ENCODE measurements around the gene TDRD3. TPM values are rescaled to one million over a fixed set of nuclear protein-coding genes. Genes with fewer than 3 reads are reported as not detected.

TDRD3 gene
- total and polyA plus RNA-seq, 2 donors from 2014 or later = 14.9 to 42.2 TPM

DNA sequence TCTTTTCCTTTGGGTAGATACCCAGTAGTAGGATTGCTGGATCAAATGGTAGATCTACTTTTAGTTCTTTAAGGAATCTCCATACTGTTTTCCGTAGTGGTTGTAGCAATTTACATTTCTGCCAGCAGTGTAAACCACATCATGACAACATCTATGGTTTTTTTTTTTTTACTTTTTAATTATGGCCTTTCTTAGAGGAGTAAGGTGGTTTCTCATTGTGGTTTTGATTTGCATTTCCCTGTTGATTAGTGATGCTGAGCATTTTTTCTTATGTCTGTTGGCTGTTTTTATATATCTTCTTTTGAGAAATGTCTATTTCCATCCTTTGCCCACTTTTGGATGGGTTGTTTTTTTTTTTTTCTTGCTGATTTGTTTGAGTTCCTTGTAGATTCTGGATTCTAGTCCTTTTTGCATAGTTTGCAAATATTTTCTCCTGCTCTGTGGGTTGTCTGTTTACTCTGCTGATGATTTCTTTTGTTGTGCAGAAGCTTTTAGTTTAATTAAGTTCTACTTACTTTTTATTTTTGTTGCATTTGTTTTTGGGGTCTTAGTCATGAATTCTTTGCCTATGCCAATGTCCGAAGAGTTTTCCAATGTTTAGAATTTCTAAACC is 38.8 kb downstream of the TDRD3 start:
- Histone ChIP-seq H3K4me1 (ENCODE audit: control insufficient read depth in 2 of 3, insufficient read depth in 2 of 3, low read depth in 1 of 3, low read length in 3 of 3) (no peaks in the 10 kb centered on the region), H3K27ac (ENCODE audit: low read depth in 2 of 2, low read length in 2 of 2) (no peak overlapping the region), H3K36me3 (ENCODE audit: control insufficient read depth in 2 of 3, insufficient read depth in 3 of 3, low read length in 3 of 3) (no peaks in the 10 kb centered on the region), H3K4me3 (ENCODE audit: low read length in 3 of 3) (no peak overlapping the region), H3K9ac (ENCODE audit: low read length in 3 of 3) (no peak overlapping the region), H3K27me3 (ENCODE audit: control insufficient read depth, insufficient read depth, low read length) (no peaks in the 10 kb centered on the region), H3K9me3 (ENCODE audit: control insufficient read depth in 2 of 3, insufficient read depth in 1 of 3, low read length in 3 of 3) (peaks cover 0 to 6% (median 0%) of the 10 kb centered on the region in 3 donors)
- intact Hi-C loops (cut with DNase I) = no loop called here
- FAIRE-seq = no peak
- TF ChIP-seq, protein P1, sequence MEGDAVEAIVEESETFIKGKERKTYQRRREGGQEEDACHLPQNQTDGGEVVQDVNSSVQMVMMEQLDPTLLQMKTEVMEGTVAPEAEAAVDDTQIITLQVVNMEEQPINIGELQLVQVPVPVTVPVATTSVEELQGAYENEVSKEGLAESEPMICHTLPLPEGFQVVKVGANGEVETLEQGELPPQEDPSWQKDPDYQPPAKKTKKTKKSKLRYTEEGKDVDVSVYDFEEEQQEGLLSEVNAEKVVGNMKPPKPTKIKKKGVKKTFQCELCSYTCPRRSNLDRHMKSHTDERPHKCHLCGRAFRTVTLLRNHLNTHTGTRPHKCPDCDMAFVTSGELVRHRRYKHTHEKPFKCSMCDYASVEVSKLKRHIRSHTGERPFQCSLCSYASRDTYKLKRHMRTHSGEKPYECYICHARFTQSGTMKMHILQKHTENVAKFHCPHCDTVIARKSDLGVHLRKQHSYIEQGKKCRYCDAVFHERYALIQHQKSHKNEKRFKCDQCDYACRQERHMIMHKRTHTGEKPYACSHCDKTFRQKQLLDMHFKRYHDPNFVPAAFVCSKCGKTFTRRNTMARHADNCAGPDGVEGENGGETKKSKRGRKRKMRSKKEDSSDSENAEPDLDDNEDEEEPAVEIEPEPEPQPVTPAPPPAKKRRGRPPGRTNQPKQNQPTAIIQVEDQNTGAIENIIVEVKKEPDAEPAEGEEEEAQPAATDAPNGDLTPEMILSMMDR (IDR thresholded peaks at IDR 0.05; ENCODE audit: borderline replicate concordance, extremely low read depth, insufficient read depth) = no peak
- DNase-seq = no peak

DNA sequence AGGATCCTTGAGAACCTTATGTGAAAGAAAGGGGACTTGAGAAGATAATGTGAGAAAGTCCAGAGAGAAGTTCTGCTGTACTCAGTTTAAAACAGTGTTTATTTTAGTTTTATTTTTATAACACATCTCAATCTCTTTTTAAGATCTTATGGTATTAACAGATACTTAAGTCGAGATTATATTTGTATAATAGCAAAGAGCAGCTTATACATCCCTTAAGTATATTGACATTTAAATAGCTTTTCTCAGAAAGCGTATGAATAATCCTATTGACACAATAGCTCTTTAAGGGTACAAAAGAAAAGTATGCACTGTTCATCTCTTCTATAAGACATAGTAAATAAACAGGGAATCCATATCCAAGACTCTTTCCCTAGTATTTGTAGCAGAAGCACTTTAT is 42.2 kb downstream of the TDRD3 start:
- Histone ChIP-seq H3K9me3 (ENCODE audit: control insufficient read depth in 2 of 3, insufficient read depth in 1 of 3, low read length in 3 of 3) (peaks cover 0 to 6% (median 0%) of the 10 kb centered on the region in 3 donors), H3K4me1 (ENCODE audit: control insufficient read depth in 2 of 3, insufficient read depth in 2 of 3, low read depth in 1 of 3, low read length in 3 of 3) (no peaks in the 10 kb centered on the region), H3K4me3 (ENCODE audit: low read length in 3 of 3) (no peak overlapping the region), H3K9ac (ENCODE audit: low read length in 3 of 3) (no peak overlapping the region), H3K36me3 (ENCODE audit: control insufficient read depth in 2 of 3, insufficient read depth in 3 of 3, low read length in 3 of 3) (no peaks in the 10 kb centered on the region), H3K27me3 (ENCODE audit: control insufficient read depth, insufficient read depth, low read length) (no peaks in the 10 kb centered on the region), H3K27ac (ENCODE audit: low read depth in 2 of 2, low read length in 2 of 2) (no peak overlapping the region)
- intact Hi-C loops (cut with DNase I) = no loop called here
- TF ChIP-seq, protein P1 (IDR thresholded peaks at IDR 0.05; ENCODE audit: borderline replicate concordance, extremely low read depth, insufficient read depth) = no peak
- DNase-seq (no peak), FAIRE-seq (no peak)

GRCh38 chr13:60441761-60442160 is 44.7 kb downstream of the TDRD3 start:
- Histone ChIP-seq H3K4me1 (ENCODE audit: control insufficient read depth in 2 of 3, insufficient read depth in 2 of 3, low read depth in 1 of 3, low read length in 3 of 3) (no peaks in the 10 kb centered on the region), H3K27me3 (ENCODE audit: control insufficient read depth, insufficient read depth, low read length) (no peaks in the 10 kb centered on the region), H3K9ac (ENCODE audit: low read length in 3 of 3) (no peak overlapping the region), H3K4me3 (ENCODE audit: low read length in 3 of 3) (no peak overlapping the region), H3K27ac (ENCODE audit: low read depth in 2 of 2, low read length in 2 of 2) (no peak overlapping the region), H3K9me3 (ENCODE audit: control insufficient read depth in 2 of 3, insufficient read depth in 1 of 3, low read length in 3 of 3) (no peaks in the 10 kb centered on the region), H3K36me3 (ENCODE audit: control insufficient read depth in 2 of 3, insufficient read depth in 3 of 3, low read length in 3 of 3) (no peaks in the 10 kb centered on the region)
- intact Hi-C loops (cut with DNase I) = no loop called here
- FAIRE-seq = no peak
- no peak for DNase-seq
- TF ChIP-seq, protein P1 (IDR thresholded peaks at IDR 0.05; ENCODE audit: borderline replicate concordance, extremely low read depth, insufficient read depth) = no peak

All from kidney (tissue), 14 donors.